Head of caudate nucleus (tissue), 42 donors: ENCODE measurements around the gene SMOC1.

Source experiments
- DNase-seq, 42 donors: peaks; one replicate each; pipeline versions ENCODE4 v3.0.0 to v3.0.0-alpha.2; 2020 to 2021; ENCODE audit warnings: mixed read lengths in 7 of 42
- intact Hi-C: fragments of 100-400 bp; cut with DNase I; formaldehyde crosslinking; loops from one replicate; pipeline ENCODE4 v1.15.0; 2022

SMOC1 gene

GRCh38 chr14:69879175-69880043, at the start of gene SMOC1:
TSS of gene SMOC1 (plus strand) at chr14:69879416. CDS start at chr14:69879679, 263 bp downstream.
- intact Hi-C loops = loop anchor here (5.0 kb wide), 1 partner anchor 148 kb away; no protein-coding TSS in a partner anchor
- peak; percentile 47 to 83 (median 74) for DNase-seq

- intact Hi-C loops = no loop called here
- no peak for DNase-seq
Observed at GRCh38 chr14:69838881-69839416, 40.3 kb upstream of the SMOC1 start.

GRCh38 chr14:69839661-69840060, 39.6 kb upstream of the SMOC1 start:
- intact Hi-C loops = no loop called here
- DNase-seq = no peak

GRCh38 chr14:69841656-69842055, 37.6 kb upstream of the SMOC1 start:
- intact Hi-C loops = no loop called here
- peak in 1 of 42 donors; percentile 27 for DNase-seq

- intact Hi-C loops = no loop called here
- peak in 1 of 42 donors; percentile 28 for DNase-seq
Observed at GRCh38 chr14:69842686-69843420, 36.4 kb upstream of the SMOC1 start.

- intact Hi-C loops = no loop called here
Observed at GRCh38 chr14:69844171-69844570, 35.0 kb upstream of the SMOC1 start.

GRCh38 chr14:69845050-69845581, 34.1 kb upstream of the SMOC1 start:
- no peak for DNase-seq
- intact Hi-C loops = no loop called here

More at GRCh38 chr14:69844171-69844570, 35.0 kb upstream of the SMOC1 start:
- DNase-seq = no peak

GRCh38 chr14:69845787-69846186, 33.4 kb upstream of the SMOC1 start:
- no peak for DNase-seq
- intact Hi-C loops = no loop called here

GRCh38 chr14:69848156-69848555, 31.1 kb upstream of the SMOC1 start:
- intact Hi-C loops = no loop called here
- DNase-seq = no peak

GRCh38 chr14:69848903-69849391, 30.3 kb upstream of the SMOC1 start:
- intact Hi-C loops = no loop called here
- peak in 1 of 42 donors; percentile 7 for DNase-seq

GRCh38 chr14:69850086-69850735, 29.0 kb upstream of the SMOC1 start:
- intact Hi-C loops = no loop called here
- DNase-seq = peak in 31 of 42 donors; percentile 8 to 66 (median 31)

- peak in 1 of 42 donors; percentile 5 for DNase-seq
- intact Hi-C loops = no loop called here
Observed at GRCh38 chr14:69850736-69851112, 28.5 kb upstream of the SMOC1 start.

- intact Hi-C loops = no loop called here
- peak in 1 of 42 donors; percentile 16 for DNase-seq
Observed at GRCh38 chr14:69852531-69853321, 26.5 kb upstream of the SMOC1 start.

GRCh38 chr14:69853774-69854173, 25.4 kb upstream of the SMOC1 start:
- intact Hi-C loops = no loop called here

GRCh38 chr14:69854598-69854997, 24.6 kb upstream of the SMOC1 start:
- DNase-seq = no peak
- intact Hi-C loops = no loop called here

More at GRCh38 chr14:69853774-69854173, 25.4 kb upstream of the SMOC1 start:
- DNase-seq = peak in 1 of 42 donors; percentile 28

- intact Hi-C loops = no loop called here
- DNase-seq = peak in 1 of 42 donors; percentile 18
Observed at GRCh38 chr14:69855180-69855832, 23.9 kb upstream of the SMOC1 start.

GRCh38 chr14:69858801-69859200, 20.4 kb upstream of the SMOC1 start:
- intact Hi-C loops = no loop called here

More at GRCh38 chr14:69858801-69859200, 20.4 kb upstream of the SMOC1 start:
- DNase-seq = peak in 1 of 42 donors; percentile 9
